Right kidney (tissue), 1 donor: ENCODE results near the gene DDI2.
"Not testable (repeated sequence)": the region's sequence is repeated elsewhere in the genome, so short reads cannot be mapped to it uniquely, and the experiment has no call there.

ENCODE experiments used
- DNase-seq: peaks from one replicate; pipeline ENCODE4 v3.0.0-alpha.2; 2016

Gene DDI2

GRCh38 chr1:15676688-15677661, 59.7 kb downstream of the DDI2 start:
- DNase-seq: no peak

GRCh38 chr1:15678578-15678977, 61.3 kb downstream of the DDI2 start:
- DNase-seq: no peak

GRCh38 chr1:15680131-15680530, 62.9 kb downstream of the DDI2 start:
- no peak for DNase-seq

GRCh38 chr1:15680561-15681348, 63.5 kb downstream of the DDI2 start:
- DNase-seq: no peak

GRCh38 chr1:15681349-15682292, 64.4 kb downstream of the DDI2 start:
- DNase-seq: peak; percentile 3

GRCh38 chr1:15682936-15683341, 65.7 kb downstream of the DDI2 start:
- no peak for DNase-seq

- peak; percentile 8 for DNase-seq
Observed at GRCh38 chr1:15683345-15684039, 66.2 kb downstream of the DDI2 start.

- peak; percentile 25 for DNase-seq
Observed at GRCh38 chr1:15684042-15684461, 66.8 kb downstream of the DDI2 start, which contains the start of gene PLEKHM2. PLEKHM2 (plus strand) TSS chr1:15684320; CDS start chr1:15684559, 239 bp downstream.

- peak; percentile 78 for DNase-seq
Observed at GRCh38 chr1:15684468-15685291, 67.4 kb downstream of the DDI2 start.

GRCh38 chr1:15685820-15686219, 68.6 kb downstream of the DDI2 start:
- DNase-seq: no peak

- no peak for DNase-seq
Observed at GRCh38 chr1:15687446-15687845, 70.2 kb downstream of the DDI2 start.

- DNase-seq: no peak
Observed at GRCh38 chr1:15690317-15690716, 73.1 kb downstream of the DDI2 start.

GRCh38 chr1:15691434-15692032, 74.3 kb downstream of the DDI2 start:
- no peak for DNase-seq

GRCh38 chr1:15692121-15692682, 74.9 kb downstream of the DDI2 start:
- no peak for DNase-seq

- DNase-seq: no peak
Observed at GRCh38 chr1:15693371-15693770, 76.1 kb downstream of the DDI2 start.

GRCh38 chr1:15696956-15697521, 79.8 kb downstream of the DDI2 start:
- DNase-seq: no peak

GRCh38 chr1:15698201-15698600, 80.9 kb downstream of the DDI2 start:
- no peak for DNase-seq

GRCh38 chr1:15699321-15699720, 82.1 kb downstream of the DDI2 start:
- not testable (repeated sequence) for DNase-seq

- no peak for DNase-seq
Observed at GRCh38 chr1:15700508-15700907, 83.2 kb downstream of the DDI2 start.
